Spleen (tissue), 11 donors: ENCODE data around the gene NCAPH2. TPM values are rescaled to one million over a fixed set of nuclear protein-coding genes. Genes with fewer than 3 reads are reported as not detected.
A peak's percentile ranks its signal among the peaks of the same experiment; 100 is the strongest.

ENCODE experiments used
- DNase-seq: peaks from one replicate; pipeline ENCODE4 v3.0.0-alpha.2; 2020
- H3K27ac ChIP-seq, 8 donors: fragments of 200-600 bp; sonication (generic) in 7 of 8; 1 replicate in 4 of 8; 2 replicates in 4 of 8; pipeline versions ENCODE4 v1.5.0 to v1.8.0; 2016 to 2021; ENCODE audit warnings: inconsistent platforms in 4 of 8, mild to moderate bottlenecking in 4 of 8, moderate library complexity in 1 of 8
- H3K27me3 ChIP-seq, 7 donors: fragments of 200-600 bp; sonication (generic) in 6 of 7; replicated peaks in 1 of 7; 1 replicate in 4 of 7; 2 replicates in 3 of 7; pipeline versions ENCODE4 v1.5.0 to v1.8.0; 2016 to 2021; ENCODE audit warnings: inconsistent platforms in 3 of 7, mild to moderate bottlenecking in 1 of 7
- H3K36me3 ChIP-seq, 6 donors: fragments of 200-600 bp; sonication (generic) in 5 of 6; 1 replicate in 4 of 6; 2 replicates in 2 of 6; pipeline versions ENCODE4 v1.5.0 to v1.8.0; 2016 to 2021; ENCODE audit warnings: inconsistent platforms in 2 of 6
- H3K4me1 ChIP-seq, 6 donors: fragments of 200-600 bp; sonication (generic) in 5 of 6; 1 replicate in 3 of 6; 2 replicates in 3 of 6; pipeline versions ENCODE4 v1.5.0 to v1.8.0; 2016 to 2021; ENCODE audit warnings: inconsistent platforms in 3 of 6
- H3K4me3 ChIP-seq, 8 donors: fragments of 200-600 bp; sonication (generic) in 7 of 8; 1 replicate in 4 of 8; 2 replicates in 4 of 8; pipeline versions ENCODE4 v1.5.0 to v1.8.0; 2016 to 2021; ENCODE audit warnings: inconsistent platforms in 4 of 8, mild to moderate bottlenecking in 4 of 8, moderate library complexity in 2 of 8
- H3K9me3 ChIP-seq, 8 donors: fragments of 200-600 bp; sonication (generic) in 7 of 8; 1 replicate in 4 of 8; 2 replicates in 4 of 8; pipeline versions ENCODE4 v1.5.0 to v1.8.0; 2016 to 2021; ENCODE audit warnings: inconsistent platforms in 4 of 8
- POLR2A ChIP-seq, 3 donors: fragments of 450-650 bp; IDR thresholded peaks; one replicate each; pipeline ENCODE4 v1.5.1; 2017; ENCODE audit warnings: antibody characterized with exemption in 3 of 3, mild to moderate bottlenecking in 1 of 3
- POLR2AphosphoS5 ChIP-seq, 3 donors: sonication (generic); formaldehyde crosslinking; IDR thresholded peaks; one replicate each; pipeline ENCODE4 v1.5.1; 2017; ENCODE audit warnings: antibody characterized with exemption in 3 of 3
- WGBS, 5 donors: extraction: QIAGEN DNeasy Blood & Tissue Kit in 3 of 5; methylation state at CpG; one replicate each; pipeline versions ENCODE4 v1.1.5 to v1.1.7; 2013 to 2018; 5-methylcytosine and 5-hydroxymethylcytosine counted together
- intact Hi-C: fragments of 100-400 bp; cut with DNase I; formaldehyde crosslinking; loops from one replicate; pipeline ENCODE4 v1.15.0; 2023; ENCODE audit warnings: low total_unique reads
- polyA plus RNA-seq, 3 donors: library from polyadenylated mRNA; stranded (reverse); fragments of 200-250 nt; gene quantifications; one replicate each; pipeline ENCODE4 v1.2.1, GENCODE V29; 2013
- total RNA-seq, 7 donors: library from RNA; depleted of rRNA in 3 of 7; stranded (reverse); fragments of >200 nt in 3 of 7; fragmentation: NEBNext Ultra II Directional in 4 of 7; extraction: Animal tissue kit (Norgen Biotek cat#: 25700) in 4 of 7; gene quantifications; one replicate each; pipeline versions ENCODE4 v1.1.0 to v1.2.1, GENCODE V29; 2016 to 2021
- TF ChIP-seq, protein P1 (sequence below), 11 experiments: fragments of 200-600 bp in 7 of 11; fragments of 450-650 bp in 4 of 11; sonication (generic) in 4 of 11; IDR thresholded peaks in 8 of 11; conservative IDR thresholded peaks in 3 of 11; 1 replicate in 7 of 11; 2 replicates in 4 of 11; pipeline versions ENCODE4 v1.4.0 to v1.8.0; 2016 to 2021; ENCODE audit warnings: antibody characterized with exemption in 11 of 11, inconsistent platforms in 4 of 11, mild to moderate bottlenecking in 1 of 11
- donor health status: healthy with polysubstance abuse.
- donor health status: DM: no; HTN: no; CAD: no; lungs with moderate emphysema.
- donor health status: DM: no; HTN: no; CAD: no.
- donor health status: Bipolar disorder and iron deficiency.
- donor health status: healthy.
- donor health status: DM: no; HTN: no; CAD: no.
- donor health status: DM: yes; HTN: yes; CAD: no.

The NCAPH2 gene
- total and polyA plus RNA-seq, 10 donors: 31.4 to 48.0 (median 37.1) TPM

DNA sequence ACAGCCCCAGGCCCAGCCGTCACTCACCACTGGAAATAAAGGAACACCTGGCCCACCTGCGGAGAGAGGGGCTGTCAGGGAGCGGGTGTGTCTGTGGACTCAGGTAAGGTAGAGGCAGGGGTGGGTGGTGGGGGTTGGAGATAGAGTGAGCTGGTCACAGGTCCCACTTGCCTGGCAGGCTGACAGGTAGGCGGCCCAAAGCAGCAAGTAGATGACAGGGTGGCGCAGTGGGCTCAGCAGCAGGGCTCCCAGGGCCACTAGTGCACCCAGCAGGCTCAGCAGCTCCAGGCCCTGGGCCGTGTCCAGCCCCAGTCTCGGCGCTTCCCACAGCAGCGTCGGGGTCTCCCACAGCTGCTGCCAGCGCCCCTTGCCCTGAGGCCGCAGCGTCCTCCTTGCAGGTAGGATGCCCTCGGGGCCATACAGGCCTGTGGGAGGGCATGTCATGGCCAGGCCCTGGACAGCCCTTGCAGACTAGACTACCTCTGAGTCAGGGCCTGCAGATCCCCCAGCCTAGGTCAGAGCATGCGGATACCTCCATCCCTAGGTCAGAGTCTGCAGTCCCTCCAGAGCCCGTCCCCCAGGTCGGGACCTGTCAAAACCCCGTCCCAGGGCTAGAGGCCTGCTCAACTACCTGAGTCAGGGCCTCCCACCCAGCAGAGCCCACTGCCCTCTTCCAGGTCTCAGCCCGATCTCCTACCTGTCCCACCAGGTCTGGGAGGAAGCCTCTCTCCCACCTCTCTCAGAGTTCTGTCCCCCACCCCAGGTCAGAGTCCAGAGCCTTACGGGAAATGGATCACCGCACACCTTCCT lies 1.2 kb upstream of the NCAPH2 start:
- 30 to 50% (median 45%) methylated on average over 12 to 21 of the region's 21 CpGs for WGBS, 5 donors
- peak; percentile 91 for DNase-seq
- intact Hi-C loops: no loop called here
- Histone ChIP-seq H3K4me3 (peak overlapping the region; percentile 56 to 96 (median 83)), H3K27me3 (no peaks in the 10 kb centered on the region), H3K9me3 (no peaks in the 10 kb centered on the region), H3K27ac (peak overlapping the region; percentile 72 to 97 (median 91)), H3K36me3 (peaks cover 0 to 60% (median 37%) of the 10 kb centered on the region in 6 donors), H3K4me1 (peaks cover 18 to 53% (median 33%) of the 10 kb centered on the region in 6 donors)
- TF ChIP-seq POLR2A (IDR thresholded peaks at IDR 0.05) (no peak), POLR2AphosphoS5 (IDR thresholded peaks at IDR 0.05) (no peak)
- TF ChIP-seq, protein P1, sequence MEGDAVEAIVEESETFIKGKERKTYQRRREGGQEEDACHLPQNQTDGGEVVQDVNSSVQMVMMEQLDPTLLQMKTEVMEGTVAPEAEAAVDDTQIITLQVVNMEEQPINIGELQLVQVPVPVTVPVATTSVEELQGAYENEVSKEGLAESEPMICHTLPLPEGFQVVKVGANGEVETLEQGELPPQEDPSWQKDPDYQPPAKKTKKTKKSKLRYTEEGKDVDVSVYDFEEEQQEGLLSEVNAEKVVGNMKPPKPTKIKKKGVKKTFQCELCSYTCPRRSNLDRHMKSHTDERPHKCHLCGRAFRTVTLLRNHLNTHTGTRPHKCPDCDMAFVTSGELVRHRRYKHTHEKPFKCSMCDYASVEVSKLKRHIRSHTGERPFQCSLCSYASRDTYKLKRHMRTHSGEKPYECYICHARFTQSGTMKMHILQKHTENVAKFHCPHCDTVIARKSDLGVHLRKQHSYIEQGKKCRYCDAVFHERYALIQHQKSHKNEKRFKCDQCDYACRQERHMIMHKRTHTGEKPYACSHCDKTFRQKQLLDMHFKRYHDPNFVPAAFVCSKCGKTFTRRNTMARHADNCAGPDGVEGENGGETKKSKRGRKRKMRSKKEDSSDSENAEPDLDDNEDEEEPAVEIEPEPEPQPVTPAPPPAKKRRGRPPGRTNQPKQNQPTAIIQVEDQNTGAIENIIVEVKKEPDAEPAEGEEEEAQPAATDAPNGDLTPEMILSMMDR (IDR thresholded peaks at IDR 0.05 in 8 of 11, conservative IDR thresholded peaks at IDR 0.05 in 3 of 11): no peak

DNA sequence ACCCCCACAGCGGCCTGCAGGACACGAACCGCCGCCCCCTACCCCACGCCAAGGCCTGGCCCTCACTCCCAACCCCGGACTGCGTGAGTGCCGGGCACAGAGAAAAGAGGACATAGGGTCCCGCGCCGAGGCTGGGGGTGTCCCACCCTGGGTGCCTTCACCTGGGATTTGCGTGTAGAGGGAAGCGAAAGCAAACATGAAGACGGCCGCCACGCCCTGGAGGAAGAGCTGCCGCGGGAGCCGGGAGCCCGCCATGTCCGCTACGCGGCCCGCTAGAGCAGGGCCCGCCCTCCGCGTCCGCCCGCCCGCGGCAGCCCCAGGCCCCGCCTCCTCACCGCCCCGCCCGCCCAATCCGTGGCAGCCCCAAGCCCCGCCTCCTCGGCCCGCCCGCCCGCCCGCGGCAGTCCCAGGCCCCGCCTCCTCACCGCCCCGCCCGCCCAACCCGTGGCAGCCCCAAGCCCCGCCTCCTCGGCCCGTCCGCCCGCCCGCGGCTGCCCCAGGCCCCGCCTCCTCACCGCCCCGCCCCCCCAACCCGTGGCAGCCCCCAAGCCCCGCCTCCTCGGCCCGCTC lies 518 bp upstream of the NCAPH2 start, which contains the start of gene LMF2:
LMF2 (minus strand) TSS at position 282 of the 570 bp plus-strand sequence; CDS start at position 255, 27 bp downstream.
- peak; percentile 99 for DNase-seq
- no peaks in the 10 kb centered on the region for H3K27me3 ChIP-seq
- peaks cover 18 to 54% (median 33%) of the 10 kb centered on the region in 6 donors for H3K4me1 ChIP-seq
- peak within 1 kb of the TSS; percentile 82 to 97 (median 93) for H3K27ac ChIP-seq
- no peaks in the 10 kb centered on the region for H3K9me3 ChIP-seq
- intact Hi-C loops: no loop called here
- H3K4me3 ChIP-seq: peak within 1 kb of the TSS; percentile 63 to 96 (median 84)
- TF ChIP-seq POLR2AphosphoS5 (IDR thresholded peaks at IDR 0.05) (peak; percentile 77 to 85 (median 82)), POLR2A (IDR thresholded peaks at IDR 0.05) (peak in 1 of 3 donors; percentile 17)
- TF ChIP-seq, protein P1 (IDR thresholded peaks at IDR 0.05 in 8 of 11, conservative IDR thresholded peaks at IDR 0.05 in 3 of 11): peak in 3 of 11 experiments; percentile 10 to 19 (median 15)
- WGBS, 5 donors: 0 to 1% (median 1%) methylated on average over 11 to 62 of the region's 62 CpGs
- H3K36me3 ChIP-seq: peaks cover 0 to 58% (median 33%) of the 10 kb centered on the region in 6 donors

DNA sequence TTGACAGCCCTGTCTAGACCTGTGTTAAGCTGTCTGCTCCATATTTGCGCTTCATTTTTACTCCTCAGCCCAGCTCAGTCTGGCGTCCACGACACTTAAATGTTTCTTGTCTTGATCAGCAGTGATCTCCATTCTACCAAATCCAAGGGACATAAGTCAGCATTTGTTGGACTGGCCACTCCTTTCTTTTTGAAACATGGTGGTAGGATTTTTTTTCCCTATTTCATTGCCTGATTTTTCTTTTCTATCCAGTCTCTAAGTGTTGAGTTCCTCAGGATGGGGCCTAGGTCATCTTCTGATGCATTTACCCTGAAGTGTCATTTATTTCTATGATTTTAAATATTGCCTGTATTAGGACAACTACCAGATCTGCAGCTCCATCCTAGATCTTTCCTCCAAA lies 873 bp downstream of the NCAPH2 start:
- Histone ChIP-seq H3K9me3 (no peaks in the 10 kb centered on the region), H3K36me3 (peaks cover 0 to 52% (median 20%) of the 10 kb centered on the region in 6 donors), H3K27me3 (no peaks in the 10 kb centered on the region), H3K4me3 (peak overlapping the region; percentile 59 to 96 (median 74)), H3K4me1 (peaks cover 18 to 60% (median 33%) of the 10 kb centered on the region in 6 donors), H3K27ac (peak overlapping the region; percentile 82 to 97 (median 93))
- intact Hi-C loops: no loop called here
- 16 to 32% (median 24%) methylated on average over 3 of the region's 3 CpGs for WGBS, 5 donors
- TF ChIP-seq, protein P1 (IDR thresholded peaks at IDR 0.05 in 8 of 11, conservative IDR thresholded peaks at IDR 0.05 in 3 of 11): no peak
- TF ChIP-seq POLR2AphosphoS5 (IDR thresholded peaks at IDR 0.05): no peak
- no peak for TF ChIP-seq POLR2A (IDR thresholded peaks at IDR 0.05)
- no peak for DNase-seq

DNA sequence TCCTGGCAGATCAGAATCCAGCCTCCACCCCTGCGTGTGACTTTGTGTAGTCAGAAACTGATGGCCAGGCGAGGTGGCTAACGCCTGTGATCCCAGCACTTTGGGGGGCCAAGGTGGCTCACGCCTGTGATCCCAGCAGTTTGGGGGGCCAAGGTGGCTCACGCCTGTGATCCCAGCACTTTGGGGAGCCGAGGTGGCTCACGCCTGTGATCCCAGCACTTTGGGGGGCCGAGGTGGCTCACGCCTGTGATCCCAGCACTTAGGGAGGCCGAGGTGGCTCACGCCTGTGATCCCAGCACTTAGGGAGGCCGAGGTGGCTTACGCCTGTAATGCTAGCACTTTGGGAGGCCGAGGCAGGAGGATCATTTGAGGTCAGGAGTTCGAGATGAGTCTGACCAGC lies 5.2 kb downstream of the NCAPH2 start:
- Histone ChIP-seq H3K27me3 (no peaks in the 10 kb centered on the region), H3K4me1 (peaks cover 9 to 37% (median 16%) of the 10 kb centered on the region in 6 donors), H3K4me3 (no peak overlapping the region), H3K27ac (no peak overlapping the region), H3K9me3 (no peaks in the 10 kb centered on the region), H3K36me3 (peaks cover 0 to 63% (median 19%) of the 10 kb centered on the region in 6 donors)
- TF ChIP-seq POLR2AphosphoS5 (IDR thresholded peaks at IDR 0.05) (no peak), POLR2A (IDR thresholded peaks at IDR 0.05) (no peak)
- no peak for DNase-seq
- WGBS, 5 donors: 91 to 97% (median 94%) methylated on average over 9 to 15 of the region's 15 CpGs
- intact Hi-C loops: no loop called here
